ENCODE measurements around the gene ARCN1.

ARCN1 gene

GRCh38 chr11:118531597-118532084 lies 40.6 kb upstream of the ARCN1 start:
- TF ChIP-seq ZNF384 (IDR thresholded peaks at IDR 0.05) = no peak
- TF ChIP-seq PKNOX1 (IDR thresholded peaks at IDR 0.05) = no peak
- TF ChIP-seq CTBP1 (IDR thresholded peaks at IDR 0.05; ENCODE audit: borderline replicate concordance) = no peak
- no peak for TF ChIP-seq FOXM1 (IDR thresholded peaks at IDR 0.05; ENCODE audit: borderline replicate concordance)
- 0 out of 2 replicates have a peak, but pooled peaks have one; percentile 25 for TF ChIP-seq HDGF (IDR thresholded peaks at IDR 0.05; ENCODE audit: borderline replicate concordance)
- POLR2A ChIA-PET = no interaction called here
- peak; percentile 49 for DNase-seq (ENCODE audit: extremely low spot score)
- CTCF ChIA-PET = no interaction called here

- ChIA-PET POLR2A (no interaction called here), CTCF (no interaction called here)
- no peak for DNase-seq (ENCODE audit: extremely low spot score)
- TF ChIP-seq PKNOX1 (IDR thresholded peaks at IDR 0.05) (no peak), ELF4 (IDR thresholded peaks at IDR 0.05) (no peak)
Observed at GRCh38 chr11:118532091-118532490, 40.1 kb upstream of the ARCN1 start.

- no peak for TF ChIP-seq ZNF384 (IDR thresholded peaks at IDR 0.05)
- TF ChIP-seq SUZ12 (IDR thresholded peaks at IDR 0.05) = no peak
- no peak for TF ChIP-seq SP1 (IDR thresholded peaks at IDR 0.05)
- no peak for TF ChIP-seq HDGF (IDR thresholded peaks at IDR 0.05; ENCODE audit: borderline replicate concordance)
- no peak for TF ChIP-seq ARNT (IDR thresholded peaks at IDR 0.05)
- TF ChIP-seq LEF1 (IDR thresholded peaks at IDR 0.05; ENCODE audit: borderline replicate concordance) = no peak
- no peak for TF ChIP-seq ELF4 (IDR thresholded peaks at IDR 0.05)
- TF ChIP-seq NFRKB (IDR thresholded peaks at IDR 0.05) = no peak
- DNase-seq (ENCODE audit: extremely low spot score) = no peak
- ChIA-PET CTCF (no interaction called here), POLR2A (no interaction called here)
Observed at GRCh38 chr11:118532852-118533768, 39.1 kb upstream of the ARCN1 start.

GRCh38 chr11:118533769-118534729 lies 38.2 kb upstream of the ARCN1 start:
- TF ChIP-seq L3MBTL2 (conservative IDR thresholded peaks at IDR 0.05) = no peak
- TF ChIP-seq CTBP1 (IDR thresholded peaks at IDR 0.05; ENCODE audit: borderline replicate concordance) = no peak
- TF ChIP-seq TARDBP (IDR thresholded peaks at IDR 0.05) = no peak
- ChIA-PET POLR2A (no interaction called here), CTCF (no interaction called here)
- no peak for DNase-seq (ENCODE audit: extremely low spot score)

- DNase-seq (ENCODE audit: extremely low spot score) = no peak
- CTCF ChIA-PET = no interaction called here
- no peak for TF ChIP-seq HDGF (IDR thresholded peaks at IDR 0.05; ENCODE audit: borderline replicate concordance)
- no peak for TF ChIP-seq FOXK2 (IDR thresholded peaks at IDR 0.05)
- TF ChIP-seq ZNF384 (IDR thresholded peaks at IDR 0.05) = no peak
- no peak for TF ChIP-seq FOXM1 (IDR thresholded peaks at IDR 0.05; ENCODE audit: borderline replicate concordance)
- TF ChIP-seq CTBP1 (IDR thresholded peaks at IDR 0.05; ENCODE audit: borderline replicate concordance) = no peak
- TF ChIP-seq BHLHE40 (IDR thresholded peaks at IDR 0.05; ENCODE audit: borderline replicate concordance) = no peak
- TF ChIP-seq LEF1 (IDR thresholded peaks at IDR 0.05; ENCODE audit: borderline replicate concordance) = no peak
- no peak for TF ChIP-seq ARNT (IDR thresholded peaks at IDR 0.05)
- POLR2A ChIA-PET = no interaction called here
Observed at GRCh38 chr11:118535261-118535660, 36.9 kb upstream of the ARCN1 start.

GRCh38 chr11:118536726-118537125 lies 35.5 kb upstream of the ARCN1 start:
- no peak for TF ChIP-seq FOXM1 (IDR thresholded peaks at IDR 0.05; ENCODE audit: borderline replicate concordance)
- CTCF ChIA-PET = no interaction called here
- POLR2A ChIA-PET = no interaction called here
- no peak for DNase-seq (ENCODE audit: extremely low spot score)

- no peak for DNase-seq (ENCODE audit: extremely low spot score)
- ChIA-PET POLR2A (no interaction called here), CTCF (no interaction called here)
Observed at GRCh38 chr11:118537409-118537980, 34.7 kb upstream of the ARCN1 start.

More at GRCh38 chr11:118537409-118537980, 34.7 kb upstream of the ARCN1 start:
- TF ChIP-seq ELF4 (IDR thresholded peaks at IDR 0.05) (no peak), FOXK2 (IDR thresholded peaks at IDR 0.05) (no peak), BHLHE40 (IDR thresholded peaks at IDR 0.05; ENCODE audit: borderline replicate concordance) (no peak), LEF1 (IDR thresholded peaks at IDR 0.05; ENCODE audit: borderline replicate concordance) (no peak), HDGF (IDR thresholded peaks at IDR 0.05; ENCODE audit: borderline replicate concordance) (no peak), CTBP1 (IDR thresholded peaks at IDR 0.05; ENCODE audit: borderline replicate concordance) (no peak), L3MBTL2 (conservative IDR thresholded peaks at IDR 0.05) (no peak), FOXA1 (IDR thresholded peaks at IDR 0.05) (no peak), SP1 (IDR thresholded peaks at IDR 0.05) (no peak), FOXM1 (IDR thresholded peaks at IDR 0.05; ENCODE audit: borderline replicate concordance) (no peak), NFRKB (IDR thresholded peaks at IDR 0.05) (no peak), SUZ12 (IDR thresholded peaks at IDR 0.05) (no peak), ARNT (IDR thresholded peaks at IDR 0.05) (no peak), ZNF384 (IDR thresholded peaks at IDR 0.05) (no peak), PKNOX1 (IDR thresholded peaks at IDR 0.05) (no peak), TARDBP (IDR thresholded peaks at IDR 0.05) (no peak)
